A549 (cell line): ENCODE results near the gene LRCH2.

Source experiments
- CBX2 ChIP-seq: fragments of 200-600 bp; sonication (generic); IDR thresholded peaks from 2 replicates; pipeline ENCODE4 v1.6.1; 2016; ENCODE audit warnings: low read depth, mild to moderate bottlenecking, borderline replicate concordance
- CHD2 ChIP-seq: fragments of 150-350 bp; IDR thresholded peaks from 2 replicates; pipeline ENCODE4 v1.6.1; 2014; ENCODE audit warnings: low read length; ENCODE audit not compliant: partially characterized antibody
- CHD4 ChIP-seq: fragments of 200-600 bp; sonication (generic); IDR thresholded peaks from 2 replicates; pipeline ENCODE4 v1.6.1; 2016; ENCODE audit warnings: antibody characterized with exemption, mild to moderate bottlenecking, borderline replicate concordance
- EHMT2 ChIP-seq: fragments of 200-600 bp; sonication (generic); IDR thresholded peaks from 2 replicates; pipeline ENCODE4 v1.6.1; 2016; ENCODE audit warnings: antibody characterized with exemption, low read depth, mild to moderate bottlenecking, moderate library complexity
- NFE2L2 ChIP-seq: fragments of 150-350 bp; conservative IDR thresholded peaks from 2 replicates; pipeline ENCODE4 v1.6.1; 2014; ENCODE audit warnings: low read length
- PHF8 ChIP-seq: fragments of 200-600 bp; sonication (generic); IDR thresholded peaks from 2 replicates; pipeline ENCODE4 v1.6.1; 2016; ENCODE audit warnings: low read depth, mild to moderate bottlenecking, antibody characterized with exemption, moderate library complexity, borderline replicate concordance
- POLR2AphosphoS2 ChIP-seq: conservative IDR thresholded peaks from 2 replicates; pipeline ENCODE4 v1.6.1; 2012; ENCODE audit warnings: low read length, improper control_type of control experiment, inconsistent platforms
- RCOR1 ChIP-seq: fragments of 150-350 bp; IDR thresholded peaks from 2 replicates; pipeline ENCODE4 v1.6.1; 2014; ENCODE audit warnings: antibody characterized with exemption, low read length, low read depth
- RFX5 ChIP-seq: fragments of 450-650 bp; IDR thresholded peaks from 2 replicates; pipeline ENCODE4 v1.7.1; 2014; ENCODE audit warnings: antibody characterized with exemption, mild to moderate bottlenecking, moderate library complexity
- SMC3 ChIP-seq: fragments of >200 bp; sonication (Bioruptor Twin); formaldehyde crosslinking; IDR thresholded peaks from 3 replicates; pipeline ENCODE4 v1.6.1; 2018; ENCODE audit warnings: inconsistent platforms
- TF ChIP-seq, protein P1 (sequence below): fragments of >200 bp; sonication (Bioruptor Twin); formaldehyde crosslinking; IDR thresholded peaks from 3 replicates; pipeline ENCODE4 v1.5.1; 2016

- TF ChIP-seq POLR2AphosphoS2 (no peak), RCOR1 (no peak), CHD2 (no peak), SMC3 (no peak), CHD4 (no peak), EHMT2 (no peak), NFE2L2 (no peak), RFX5 (no peak), CBX2 (no peak), PHF8 (no peak)
- TF ChIP-seq, protein P1, sequence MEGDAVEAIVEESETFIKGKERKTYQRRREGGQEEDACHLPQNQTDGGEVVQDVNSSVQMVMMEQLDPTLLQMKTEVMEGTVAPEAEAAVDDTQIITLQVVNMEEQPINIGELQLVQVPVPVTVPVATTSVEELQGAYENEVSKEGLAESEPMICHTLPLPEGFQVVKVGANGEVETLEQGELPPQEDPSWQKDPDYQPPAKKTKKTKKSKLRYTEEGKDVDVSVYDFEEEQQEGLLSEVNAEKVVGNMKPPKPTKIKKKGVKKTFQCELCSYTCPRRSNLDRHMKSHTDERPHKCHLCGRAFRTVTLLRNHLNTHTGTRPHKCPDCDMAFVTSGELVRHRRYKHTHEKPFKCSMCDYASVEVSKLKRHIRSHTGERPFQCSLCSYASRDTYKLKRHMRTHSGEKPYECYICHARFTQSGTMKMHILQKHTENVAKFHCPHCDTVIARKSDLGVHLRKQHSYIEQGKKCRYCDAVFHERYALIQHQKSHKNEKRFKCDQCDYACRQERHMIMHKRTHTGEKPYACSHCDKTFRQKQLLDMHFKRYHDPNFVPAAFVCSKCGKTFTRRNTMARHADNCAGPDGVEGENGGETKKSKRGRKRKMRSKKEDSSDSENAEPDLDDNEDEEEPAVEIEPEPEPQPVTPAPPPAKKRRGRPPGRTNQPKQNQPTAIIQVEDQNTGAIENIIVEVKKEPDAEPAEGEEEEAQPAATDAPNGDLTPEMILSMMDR = no peak
Observed at GRCh38 chrX:115174548-115174947, 59.3 kb downstream of the LRCH2 start.
